A204.1 (cell line): ENCODE measurements around the gene LSG1.
"Not testable (repeated sequence)": the region's sequence is repeated elsewhere in the genome, so short reads cannot be mapped to it uniquely, and the experiment has no call there.

ENCODE experiments used
- FAIRE-seq: peaks from 2 replicates; lab custom pipeline; 2012; peaks lifted over from hg19 to GRCh38; lab: Jason Lieb, UNC

The LSG1 gene

DNA sequence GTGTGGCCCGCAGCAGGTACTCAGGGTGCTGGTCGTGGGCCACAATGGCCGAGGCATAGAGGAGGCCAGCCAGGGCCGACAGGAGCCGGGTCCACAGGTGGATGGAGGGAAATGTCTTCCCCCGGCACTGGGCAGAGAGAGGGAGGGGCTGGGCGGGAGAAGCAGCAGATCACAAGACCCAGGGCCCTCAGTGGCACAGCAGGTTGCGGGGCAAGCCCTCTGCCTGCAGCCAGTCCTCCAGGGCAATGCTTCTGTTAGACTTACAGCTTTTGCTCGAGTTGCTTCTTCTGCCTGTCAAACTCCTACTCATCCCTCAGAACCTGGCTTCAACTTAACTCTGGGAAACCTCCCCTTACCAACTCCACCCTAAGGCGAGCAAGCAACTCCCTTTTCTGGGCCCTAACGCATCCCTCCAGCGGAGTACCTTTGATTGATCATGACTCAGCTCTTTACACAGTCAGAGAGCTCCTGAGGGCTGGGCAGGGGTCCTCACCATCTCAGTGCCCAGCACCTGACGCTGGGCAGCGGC is 54.8 kb downstream of the LSG1 start:
- no peak for FAIRE-seq

DNA sequence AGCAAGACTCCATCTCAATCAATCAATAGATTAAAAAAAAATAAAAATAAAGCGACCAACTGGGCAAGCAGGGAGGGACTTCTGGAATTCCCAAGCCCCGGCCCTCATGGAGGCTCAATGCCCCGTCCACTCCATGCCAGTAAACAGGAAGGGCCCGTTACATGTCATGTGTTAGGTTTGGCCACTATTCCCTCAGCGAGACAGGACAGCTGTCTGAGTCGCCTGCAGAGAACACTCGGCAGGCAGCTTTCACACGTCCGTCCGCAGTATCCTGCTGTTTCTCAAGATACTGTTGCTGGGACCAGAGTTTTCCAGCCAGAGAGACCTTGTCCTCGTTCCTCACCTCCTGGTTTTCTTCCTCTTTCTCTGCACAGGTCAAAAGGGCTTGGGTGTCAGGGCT is 56.8 kb downstream of the LSG1 start:
- FAIRE-seq: no peak

DNA sequence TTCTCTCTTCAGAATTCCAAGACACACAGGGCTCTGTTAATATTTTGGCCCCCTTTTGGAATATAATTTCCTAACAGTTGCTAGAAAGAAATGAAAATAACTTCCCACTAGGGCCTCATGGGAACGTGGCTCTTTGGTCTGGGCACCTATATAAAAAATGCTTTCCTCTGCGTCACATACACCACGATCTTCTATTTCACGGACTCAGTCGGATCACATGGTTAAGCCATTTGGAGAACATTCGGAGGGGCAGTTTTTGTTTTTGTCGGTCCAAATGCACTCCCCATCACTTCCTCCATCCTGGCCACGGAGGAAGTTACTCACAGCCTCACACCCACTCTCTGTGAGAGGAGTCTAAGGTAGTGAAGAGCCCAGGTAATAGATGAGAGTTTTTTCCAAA is 59.8 kb downstream of the LSG1 start:
- no peak for FAIRE-seq

DNA sequence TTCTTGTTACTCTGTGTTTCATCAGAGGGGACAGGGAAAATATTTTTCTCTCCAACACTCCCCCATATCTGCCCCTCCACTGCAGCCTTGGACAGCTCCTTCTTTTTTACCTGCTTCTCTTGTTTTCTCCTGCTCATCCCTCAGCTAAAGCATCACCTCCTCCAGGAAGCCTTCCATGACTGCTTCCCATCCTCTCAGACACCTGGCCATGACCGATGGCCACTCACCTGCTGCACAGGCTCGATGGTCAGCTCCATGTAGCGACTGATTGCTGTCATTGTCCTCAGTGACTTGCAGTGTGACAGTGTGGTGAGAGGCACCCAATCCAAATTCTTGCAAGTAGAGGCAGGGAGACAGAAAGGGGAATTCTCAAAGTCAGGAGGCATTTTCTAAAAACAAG is 61.3 kb downstream of the LSG1 start:
- no peak for FAIRE-seq

DNA sequence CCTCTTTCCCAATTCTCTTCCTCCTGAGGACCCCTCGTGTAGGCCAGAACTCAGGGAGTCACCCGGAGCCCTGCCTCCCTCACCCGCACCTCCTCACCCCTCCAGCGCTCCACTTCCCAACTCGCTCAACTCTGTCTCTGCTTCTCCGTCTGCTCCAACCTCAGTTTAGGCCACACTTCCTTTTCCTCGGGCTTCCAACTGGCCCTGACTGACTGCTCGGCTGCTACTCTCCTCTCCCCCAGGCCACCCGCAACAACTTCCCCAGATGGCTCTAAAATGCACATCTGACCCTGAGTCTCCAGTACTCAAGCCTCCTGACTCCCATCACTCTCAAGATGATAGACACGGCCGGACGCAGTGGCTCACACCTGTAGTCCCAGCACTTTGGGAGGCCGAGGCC is 62.4 kb downstream of the LSG1 start:
- no peak for FAIRE-seq

DNA sequence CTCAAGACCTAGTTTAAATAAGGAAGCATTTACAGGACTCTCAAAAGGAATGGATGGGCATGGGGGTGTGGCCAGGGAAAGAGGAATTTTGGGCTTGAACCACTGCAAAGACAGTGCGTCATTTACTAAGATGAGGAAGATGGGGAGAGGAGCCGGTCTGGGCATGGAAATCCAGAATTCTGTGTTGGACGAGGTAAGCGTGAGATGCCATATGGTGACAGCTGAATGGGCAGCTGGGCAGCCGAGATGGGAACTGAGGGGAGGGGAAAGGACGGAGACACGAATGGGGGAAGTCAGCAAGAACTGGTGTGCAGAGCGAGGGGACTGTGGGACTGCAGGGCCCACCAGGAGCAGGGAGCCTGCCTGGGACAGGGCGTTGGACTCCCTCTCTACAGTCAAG is 63.0 kb downstream of the LSG1 start:
- no peak for FAIRE-seq

DNA sequence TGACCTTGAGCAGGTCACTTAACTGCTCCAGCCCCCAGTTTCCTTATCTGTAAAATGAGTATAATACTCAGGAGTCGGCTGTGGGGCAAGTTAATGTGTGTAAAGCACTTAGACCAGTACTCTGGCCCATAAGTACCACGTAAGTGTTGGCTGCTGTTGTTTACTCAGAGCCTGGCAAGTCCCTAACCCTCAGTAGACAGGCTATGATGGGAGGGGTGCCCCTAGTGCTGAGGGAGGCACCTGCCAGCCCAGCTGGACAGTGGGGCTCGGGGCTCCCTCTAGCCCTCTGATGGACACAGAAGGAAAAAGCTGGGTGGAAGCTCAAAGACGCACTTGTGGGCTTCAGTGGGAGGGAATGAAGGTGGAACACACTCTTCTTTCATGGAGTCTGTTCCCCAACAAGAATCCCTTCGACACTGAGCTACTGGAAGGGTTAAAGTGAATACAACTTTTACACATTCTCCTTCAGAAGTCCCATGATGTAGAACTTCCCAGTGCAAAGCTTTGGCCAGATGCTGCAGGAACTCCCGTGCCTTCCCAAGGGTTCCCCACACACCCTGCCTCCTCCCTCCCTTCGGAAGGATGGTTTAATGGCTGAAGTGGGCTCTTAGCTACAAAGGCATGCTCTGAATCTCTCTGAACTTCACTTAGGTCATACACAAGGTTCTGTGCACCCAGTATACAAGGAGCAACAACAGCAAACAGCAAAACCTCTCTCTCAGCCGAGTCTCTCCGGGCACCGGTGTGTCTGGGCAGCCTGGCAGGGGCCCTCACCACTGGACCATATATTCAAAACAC is 64.2 kb downstream of the LSG1 start:
- FAIRE-seq: no peak

DNA sequence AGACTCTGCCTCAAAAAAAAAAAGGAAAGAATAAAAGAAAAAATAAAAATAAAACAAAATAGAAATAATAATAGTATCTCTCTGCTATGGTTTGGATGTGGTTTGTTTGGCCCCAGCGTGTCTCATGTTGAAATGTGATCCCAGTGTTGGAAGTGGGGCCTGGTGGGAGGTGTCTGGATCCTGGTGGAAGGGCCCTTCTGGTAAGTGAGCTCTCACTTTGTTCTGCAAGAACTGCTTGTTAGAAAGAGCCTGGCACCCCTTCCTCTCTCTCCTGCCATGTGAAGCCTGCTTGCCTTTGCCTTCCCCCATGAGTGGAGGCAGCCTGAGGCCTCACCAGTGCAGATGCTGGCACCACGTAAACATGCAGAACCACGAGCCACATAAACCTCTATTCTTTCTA is 65.0 kb downstream of the LSG1 start:
- FAIRE-seq: no peak

DNA sequence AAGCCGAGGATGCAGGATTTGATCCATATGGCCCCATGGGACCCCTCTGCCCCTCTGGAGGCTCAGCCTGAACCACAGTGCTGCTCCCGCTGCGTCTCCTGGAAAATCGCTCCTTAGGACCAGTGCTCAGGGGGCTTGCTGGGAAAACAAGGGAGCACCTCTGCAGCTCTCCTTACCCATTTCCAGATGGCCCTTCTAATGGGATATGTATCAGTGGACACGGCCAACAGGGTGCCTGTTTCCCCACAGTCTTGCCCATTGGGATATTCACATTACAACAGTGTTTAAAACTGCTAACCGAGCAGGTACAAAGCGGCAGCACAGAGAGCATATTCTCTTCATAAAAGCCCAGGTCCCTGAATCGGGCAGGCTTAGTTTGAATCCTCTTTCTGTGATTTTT is 65.8 kb downstream of the LSG1 start:
- no peak for FAIRE-seq

DNA sequence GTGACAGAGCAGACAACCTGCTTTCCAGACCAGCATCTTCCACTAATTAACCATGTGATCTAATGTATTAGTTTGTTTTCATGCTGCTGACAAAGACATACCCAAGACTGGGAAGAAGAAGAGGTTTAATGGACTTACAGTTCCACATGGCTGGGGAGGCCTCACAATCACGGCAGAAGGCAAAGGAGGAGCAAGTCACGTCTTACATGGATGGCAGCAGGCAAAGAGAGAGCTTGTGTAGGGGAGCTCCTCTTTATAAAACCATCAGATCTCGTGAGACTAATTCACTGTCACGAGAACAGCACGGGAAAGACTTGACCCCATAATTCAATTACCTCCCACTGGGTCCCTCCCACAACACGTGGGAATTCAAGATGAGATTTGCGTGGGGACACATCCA is 66.7 kb downstream of the LSG1 start:
- not testable (repeated sequence) for FAIRE-seq

DNA sequence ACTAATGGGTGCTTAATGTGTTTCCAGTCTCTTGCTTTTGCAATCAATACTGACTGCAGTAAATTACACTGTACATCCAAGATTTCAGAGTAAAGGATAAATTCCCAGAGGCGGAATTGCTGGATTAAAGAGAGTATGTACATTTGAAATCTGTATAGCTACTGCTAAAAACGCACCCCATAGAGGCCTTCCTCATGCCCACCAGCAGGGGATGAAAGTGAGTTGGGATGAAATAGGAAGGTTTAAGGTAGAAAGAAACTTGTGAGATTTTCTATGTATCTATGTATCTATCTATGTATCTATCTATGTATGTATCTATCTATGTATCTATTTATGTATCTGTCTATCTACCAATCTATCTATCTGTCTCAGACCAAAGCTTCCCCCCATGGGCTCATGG is 67.2 kb downstream of the LSG1 start:
- no peak for FAIRE-seq

DNA sequence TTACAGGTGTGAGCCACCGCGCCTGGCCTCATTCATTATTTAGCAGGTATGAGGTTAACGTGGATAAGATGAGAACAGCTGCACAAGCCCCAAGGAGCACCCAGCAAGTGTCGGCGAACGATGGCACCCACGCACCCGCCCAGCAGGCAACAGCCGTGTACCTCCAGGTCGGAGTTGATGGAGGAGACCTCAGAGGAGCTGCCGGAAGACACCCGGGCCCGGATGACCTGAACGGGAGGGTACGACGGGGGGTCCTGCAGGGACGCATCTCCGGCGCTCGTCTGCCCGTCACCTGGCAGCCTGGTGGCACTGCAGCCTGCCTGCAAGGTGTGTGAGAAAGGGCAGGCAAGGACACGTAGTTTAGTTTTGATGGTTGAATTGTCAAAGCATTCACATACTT is 67.9 kb downstream of the LSG1 start:
- no peak for FAIRE-seq

DNA sequence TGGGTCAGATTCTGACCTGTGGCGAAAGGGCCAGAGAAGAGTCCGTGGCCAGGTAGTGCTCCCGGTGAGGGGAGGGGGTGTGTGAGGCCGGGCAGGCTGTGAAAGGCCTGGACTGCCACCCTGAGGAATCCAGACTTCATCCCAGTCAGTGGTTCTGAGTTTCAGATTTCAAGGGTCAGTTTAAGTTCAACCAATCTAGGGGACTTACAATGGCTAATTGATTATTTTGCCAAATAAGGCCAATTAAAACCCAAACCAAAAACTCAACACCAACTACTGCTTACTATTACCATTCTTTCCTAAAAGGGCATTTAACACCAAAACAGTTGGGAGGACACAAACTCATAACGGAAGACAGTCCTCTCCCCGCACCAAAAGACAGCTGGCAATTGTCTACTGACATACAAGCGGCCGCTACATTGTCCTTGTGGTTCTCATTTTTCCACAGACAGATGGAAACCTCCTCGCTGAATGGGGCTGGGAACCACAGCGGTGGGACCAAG is 69.3 kb downstream of the LSG1 start:
- FAIRE-seq: no peak

DNA sequence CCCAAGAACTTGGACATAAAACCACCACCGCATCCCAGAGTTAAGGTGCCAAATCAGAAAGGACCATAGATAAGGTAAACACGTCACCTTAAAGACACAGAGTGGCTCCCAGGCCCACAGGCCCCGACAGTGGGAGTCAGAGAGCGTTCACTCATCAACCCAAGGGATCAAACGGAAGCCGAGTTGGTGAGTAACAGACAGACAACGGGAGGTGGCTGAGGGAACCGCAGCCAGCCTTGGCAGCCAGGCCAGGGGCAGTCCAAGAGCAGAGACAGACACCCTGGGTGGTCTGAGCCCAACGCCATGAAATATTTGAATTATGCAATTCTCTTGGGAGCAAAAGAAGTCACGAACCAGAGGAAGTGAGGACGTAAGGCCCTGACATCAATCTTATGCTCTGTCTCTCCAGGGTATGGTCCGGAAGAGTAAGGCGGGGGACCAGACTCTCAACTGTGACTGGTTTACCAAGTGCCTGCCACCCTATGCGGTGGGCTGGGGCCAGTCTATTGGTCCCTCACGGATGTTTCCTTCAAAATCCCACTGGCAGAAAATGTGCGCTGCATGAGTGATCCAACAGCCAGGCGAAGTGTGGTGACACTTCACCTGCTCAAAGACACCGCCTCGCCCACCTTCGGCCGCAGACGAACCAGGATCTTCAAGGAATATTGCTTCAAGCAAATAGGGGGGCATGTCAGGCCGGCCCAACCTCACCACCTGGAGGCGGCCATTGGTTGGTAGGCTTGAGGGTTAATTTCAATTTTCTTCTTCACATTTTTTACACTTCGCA is 73.0 kb downstream of the LSG1 start:
- FAIRE-seq: no peak

DNA sequence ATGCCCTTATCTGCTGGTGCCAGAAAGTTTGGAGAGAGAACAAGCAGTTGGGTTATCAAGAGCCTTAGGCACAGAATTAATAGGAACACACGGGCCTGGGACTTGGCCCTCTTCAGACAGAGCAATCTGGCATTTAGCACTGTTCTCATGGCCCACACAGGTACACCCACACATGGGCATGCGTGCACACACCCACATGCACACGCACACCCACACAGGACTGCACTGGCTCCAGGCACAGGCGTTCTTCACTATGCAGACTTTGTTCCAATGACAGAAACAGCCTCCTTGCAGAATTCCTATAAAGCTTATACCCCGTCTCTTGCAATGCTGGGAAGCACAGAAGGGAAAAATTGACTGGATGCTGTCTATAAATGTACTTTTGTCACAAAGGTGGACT is 75.1 kb downstream of the LSG1 start:
- no peak for FAIRE-seq

DNA sequence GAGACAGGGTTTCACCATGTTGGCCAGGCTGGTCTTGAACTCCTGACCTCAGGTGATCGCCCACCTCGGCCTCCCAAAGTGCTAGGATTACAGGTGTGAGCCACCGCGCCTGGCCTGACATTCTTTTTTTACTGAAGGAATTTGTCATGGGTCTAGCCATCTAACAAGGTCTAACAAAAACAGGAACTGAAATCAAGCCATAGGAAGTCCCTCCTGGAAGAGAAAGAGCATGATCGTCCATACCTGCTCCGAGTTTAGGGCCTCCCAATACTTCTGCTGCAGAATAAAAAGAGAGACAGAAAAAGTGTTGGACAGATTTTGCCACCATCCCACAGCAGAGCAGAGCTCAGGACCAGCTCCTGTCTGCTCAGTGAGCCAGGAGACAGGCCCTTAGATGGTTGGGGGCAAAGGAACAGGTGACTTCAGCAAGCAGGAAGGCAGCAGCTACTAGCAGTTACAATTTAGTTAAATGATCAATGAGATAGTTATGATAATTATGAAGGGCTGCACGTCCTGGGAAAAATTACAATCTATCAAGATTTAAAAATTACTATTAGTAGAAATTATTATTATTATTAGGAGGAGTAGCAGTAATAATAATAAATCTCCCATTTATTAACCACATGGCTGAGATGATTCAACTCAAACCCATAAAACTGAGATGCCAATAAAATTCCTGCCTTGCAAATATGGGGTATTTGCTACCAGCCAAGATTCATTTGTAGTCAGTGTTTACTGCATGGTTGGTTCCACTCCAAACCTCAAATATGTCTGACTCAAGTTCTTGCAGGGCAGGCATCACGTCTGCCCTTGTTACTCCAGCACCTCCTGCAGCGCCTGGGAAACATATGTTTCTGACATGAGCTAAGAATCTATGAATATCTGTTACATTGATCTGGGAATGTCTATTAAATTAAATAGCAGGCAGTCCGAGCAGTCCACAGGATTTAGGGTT is 78.9 kb downstream of the LSG1 start:
- FAIRE-seq: no peak
